ENCODE data around the gene DPP6.

DNA sequence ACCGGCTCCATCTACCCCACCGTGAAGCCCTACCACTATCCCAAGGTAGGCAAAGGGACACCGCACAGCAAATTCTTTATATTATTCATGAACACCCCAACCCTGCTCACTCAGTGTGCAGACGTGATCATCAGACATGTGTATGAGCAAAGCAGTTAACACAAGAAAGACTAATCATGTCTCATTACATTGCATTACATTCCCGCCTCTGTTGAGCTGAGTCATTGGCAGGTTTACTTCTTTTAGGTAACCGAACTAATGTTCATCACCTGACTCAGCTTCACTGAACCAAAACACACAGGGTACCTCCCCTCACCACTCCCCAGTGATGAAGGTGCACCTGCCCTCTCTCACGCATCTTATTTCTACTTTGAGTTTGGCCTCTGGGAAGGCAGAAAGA lies 717.3 kb downstream of the DPP6 start:
- TF ChIP-seq, protein P1, sequence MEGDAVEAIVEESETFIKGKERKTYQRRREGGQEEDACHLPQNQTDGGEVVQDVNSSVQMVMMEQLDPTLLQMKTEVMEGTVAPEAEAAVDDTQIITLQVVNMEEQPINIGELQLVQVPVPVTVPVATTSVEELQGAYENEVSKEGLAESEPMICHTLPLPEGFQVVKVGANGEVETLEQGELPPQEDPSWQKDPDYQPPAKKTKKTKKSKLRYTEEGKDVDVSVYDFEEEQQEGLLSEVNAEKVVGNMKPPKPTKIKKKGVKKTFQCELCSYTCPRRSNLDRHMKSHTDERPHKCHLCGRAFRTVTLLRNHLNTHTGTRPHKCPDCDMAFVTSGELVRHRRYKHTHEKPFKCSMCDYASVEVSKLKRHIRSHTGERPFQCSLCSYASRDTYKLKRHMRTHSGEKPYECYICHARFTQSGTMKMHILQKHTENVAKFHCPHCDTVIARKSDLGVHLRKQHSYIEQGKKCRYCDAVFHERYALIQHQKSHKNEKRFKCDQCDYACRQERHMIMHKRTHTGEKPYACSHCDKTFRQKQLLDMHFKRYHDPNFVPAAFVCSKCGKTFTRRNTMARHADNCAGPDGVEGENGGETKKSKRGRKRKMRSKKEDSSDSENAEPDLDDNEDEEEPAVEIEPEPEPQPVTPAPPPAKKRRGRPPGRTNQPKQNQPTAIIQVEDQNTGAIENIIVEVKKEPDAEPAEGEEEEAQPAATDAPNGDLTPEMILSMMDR (IDR thresholded peaks at IDR 0.05; ENCODE audit: insufficient read depth, low read depth, low read length) = no peak
- TF ChIP-seq EZH2 (IDR thresholded peaks at IDR 0.05; ENCODE audit: insufficient read depth, low read length) = no peak
